GM12878 (cell line): ENCODE results near the gene HCRTR2.

Experiments
- DPF2 ChIP-seq: fragments of 450-650 bp; IDR thresholded peaks from 2 replicates; pipeline ENCODE4 v1.6.1; 2017; ENCODE audit warnings: mild to moderate bottlenecking
- FOXK2 ChIP-seq: fragments of 450-650 bp; IDR thresholded peaks from 2 replicates; pipeline ENCODE4 v1.6.1; 2017; ENCODE audit warnings: mild to moderate bottlenecking, moderate library complexity
- MXI1 ChIP-seq: fragments of 150-350 bp; IDR thresholded peaks from 2 replicates; pipeline ENCODE4 v1.6.1; 2011; ENCODE audit warnings: low read depth, mild to moderate bottlenecking, inconsistent platforms, low read length, improper control_type of control experiment
- MYC ChIP-seq: IDR thresholded peaks from 2 replicates; pipeline ENCODE4 v1.6.1; 2011; ENCODE audit warnings: mild to moderate bottlenecking, low read length, moderate library complexity, inconsistent platforms; ENCODE audit not compliant: insufficient read depth, insufficient replicate concordance, insufficient read length, severe bottlenecking
- POLR2A ChIP-seq: IDR thresholded peaks from 2 replicates; pipeline ENCODE4 v1.6.1; 2011; ENCODE audit warnings: low read depth, mild to moderate bottlenecking, low read length
- RB1 ChIP-seq: fragments of 450-650 bp; formaldehyde crosslinking; IDR thresholded peaks from 2 replicates; pipeline ENCODE4 v1.6.1; 2017; ENCODE audit warnings: mild to moderate bottlenecking, borderline replicate concordance
- RFX5 ChIP-seq: IDR thresholded peaks from 2 replicates; pipeline ENCODE4 v1.6.1; 2011; ENCODE audit warnings: low read depth, low read length, improper control_type of control experiment
- SMC3 ChIP-seq: IDR thresholded peaks from 2 replicates; pipeline ENCODE4 v1.6.1; 2011; ENCODE audit warnings: low read length, improper control_type of control experiment, borderline replicate concordance
- TCF12 ChIP-seq: IDR thresholded peaks from 2 replicates; pipeline ENCODE4 v1.6.1; 2011; ENCODE audit warnings: low read depth, mild to moderate bottlenecking, low read length
- TF ChIP-seq, protein P1 (sequence below): IDR thresholded peaks from 2 replicates; pipeline ENCODE4 v1.6.1; 2012; ENCODE audit warnings: low read depth, low read length, improper control_type of control experiment
- TF ChIP-seq, protein P2 (sequence below): IDR thresholded peaks from 2 replicates; pipeline ENCODE4 v1.6.1; 2012; ENCODE audit warnings: mild to moderate bottlenecking, low read depth, low read length
- TF ChIP-seq, protein P3 (sequence below), 3 experiments: IDR thresholded peaks in 2 of 3; conservative IDR thresholded peaks in 1 of 3; 2 replicates each; pipeline ENCODE4 v1.5.1; 2011; ENCODE audit warnings: low read depth in 3 of 3, low read length in 3 of 3, mild to moderate bottlenecking in 3 of 3, control low read depth in 2 of 3, moderate library complexity in 2 of 3, inconsistent platforms in 1 of 3, mixed read lengths in 1 of 3; ENCODE audit not compliant: control insufficient read depth in 2 of 3, insufficient read depth in 1 of 3; ENCODE audit errors: extremely low read depth in 1 of 3

DNA sequence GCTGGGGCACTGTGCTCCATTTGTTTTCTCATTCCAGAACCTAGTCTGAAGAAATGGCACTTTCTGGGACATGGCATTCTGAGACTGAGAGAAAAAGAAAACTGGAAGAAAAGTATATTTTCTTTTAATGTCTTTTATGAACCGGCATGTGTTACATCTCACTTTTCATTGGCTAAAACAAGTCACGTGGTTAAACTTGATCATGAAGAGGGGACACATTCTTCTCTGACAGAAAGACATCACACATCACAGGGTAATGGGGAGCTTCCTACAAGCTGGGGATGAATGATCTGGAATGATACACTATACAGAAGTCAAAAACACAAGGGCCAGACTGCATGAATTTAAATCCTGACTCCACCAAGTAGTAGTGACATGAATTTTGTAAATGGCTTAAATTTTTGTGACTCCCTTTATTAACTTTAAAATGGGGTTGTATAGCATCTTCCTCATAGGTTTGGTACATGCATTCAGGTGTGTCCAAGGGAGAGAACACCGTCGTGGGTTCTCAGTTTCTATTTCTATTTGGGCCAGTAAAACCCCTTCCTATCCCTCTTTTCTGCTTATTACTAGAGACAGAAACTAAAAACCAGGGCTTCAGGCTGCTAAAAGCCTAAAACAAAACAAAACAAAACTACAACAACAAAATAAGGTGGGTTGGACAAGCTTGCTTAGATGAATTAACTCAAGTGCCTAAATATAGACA, 91.2 kb downstream of the HCRTR2 start:
- TF ChIP-seq TCF12 (no peak), FOXK2 (no peak), POLR2A (no peak), MYC (no peak), DPF2 (no peak), MXI1 (no peak), RFX5 (no peak), SMC3 (no peak), RB1 (no peak)
- TF ChIP-seq, protein P1, sequence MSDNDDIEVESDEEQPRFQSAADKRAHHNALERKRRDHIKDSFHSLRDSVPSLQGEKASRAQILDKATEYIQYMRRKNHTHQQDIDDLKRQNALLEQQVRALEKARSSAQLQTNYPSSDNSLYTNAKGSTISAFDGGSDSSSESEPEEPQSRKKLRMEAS, result no peak
- TF ChIP-seq, protein P2, sequence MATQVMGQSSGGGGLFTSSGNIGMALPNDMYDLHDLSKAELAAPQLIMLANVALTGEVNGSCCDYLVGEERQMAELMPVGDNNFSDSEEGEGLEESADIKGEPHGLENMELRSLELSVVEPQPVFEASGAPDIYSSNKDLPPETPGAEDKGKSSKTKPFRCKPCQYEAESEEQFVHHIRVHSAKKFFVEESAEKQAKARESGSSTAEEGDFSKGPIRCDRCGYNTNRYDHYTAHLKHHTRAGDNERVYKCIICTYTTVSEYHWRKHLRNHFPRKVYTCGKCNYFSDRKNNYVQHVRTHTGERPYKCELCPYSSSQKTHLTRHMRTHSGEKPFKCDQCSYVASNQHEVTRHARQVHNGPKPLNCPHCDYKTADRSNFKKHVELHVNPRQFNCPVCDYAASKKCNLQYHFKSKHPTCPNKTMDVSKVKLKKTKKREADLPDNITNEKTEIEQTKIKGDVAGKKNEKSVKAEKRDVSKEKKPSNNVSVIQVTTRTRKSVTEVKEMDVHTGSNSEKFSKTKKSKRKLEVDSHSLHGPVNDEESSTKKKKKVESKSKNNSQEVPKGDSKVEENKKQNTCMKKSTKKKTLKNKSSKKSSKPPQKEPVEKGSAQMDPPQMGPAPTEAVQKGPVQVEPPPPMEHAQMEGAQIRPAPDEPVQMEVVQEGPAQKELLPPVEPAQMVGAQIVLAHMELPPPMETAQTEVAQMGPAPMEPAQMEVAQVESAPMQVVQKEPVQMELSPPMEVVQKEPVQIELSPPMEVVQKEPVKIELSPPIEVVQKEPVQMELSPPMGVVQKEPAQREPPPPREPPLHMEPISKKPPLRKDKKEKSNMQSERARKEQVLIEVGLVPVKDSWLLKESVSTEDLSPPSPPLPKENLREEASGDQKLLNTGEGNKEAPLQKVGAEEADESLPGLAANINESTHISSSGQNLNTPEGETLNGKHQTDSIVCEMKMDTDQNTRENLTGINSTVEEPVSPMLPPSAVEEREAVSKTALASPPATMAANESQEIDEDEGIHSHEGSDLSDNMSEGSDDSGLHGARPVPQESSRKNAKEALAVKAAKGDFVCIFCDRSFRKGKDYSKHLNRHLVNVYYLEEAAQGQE, result no peak
- TF ChIP-seq, protein P3, sequence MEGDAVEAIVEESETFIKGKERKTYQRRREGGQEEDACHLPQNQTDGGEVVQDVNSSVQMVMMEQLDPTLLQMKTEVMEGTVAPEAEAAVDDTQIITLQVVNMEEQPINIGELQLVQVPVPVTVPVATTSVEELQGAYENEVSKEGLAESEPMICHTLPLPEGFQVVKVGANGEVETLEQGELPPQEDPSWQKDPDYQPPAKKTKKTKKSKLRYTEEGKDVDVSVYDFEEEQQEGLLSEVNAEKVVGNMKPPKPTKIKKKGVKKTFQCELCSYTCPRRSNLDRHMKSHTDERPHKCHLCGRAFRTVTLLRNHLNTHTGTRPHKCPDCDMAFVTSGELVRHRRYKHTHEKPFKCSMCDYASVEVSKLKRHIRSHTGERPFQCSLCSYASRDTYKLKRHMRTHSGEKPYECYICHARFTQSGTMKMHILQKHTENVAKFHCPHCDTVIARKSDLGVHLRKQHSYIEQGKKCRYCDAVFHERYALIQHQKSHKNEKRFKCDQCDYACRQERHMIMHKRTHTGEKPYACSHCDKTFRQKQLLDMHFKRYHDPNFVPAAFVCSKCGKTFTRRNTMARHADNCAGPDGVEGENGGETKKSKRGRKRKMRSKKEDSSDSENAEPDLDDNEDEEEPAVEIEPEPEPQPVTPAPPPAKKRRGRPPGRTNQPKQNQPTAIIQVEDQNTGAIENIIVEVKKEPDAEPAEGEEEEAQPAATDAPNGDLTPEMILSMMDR (IDR thresholded peaks at IDR 0.05 in 2 of 3, conservative IDR thresholded peaks at IDR 0.05 in 1 of 3; ENCODE audit: control insufficient read depth in 2 of 3, extremely low read depth in 1 of 3, insufficient read depth in 1 of 3, low read depth in 3 of 3, low read length in 3 of 3), result no peak
